Measurements from ENCODE around the gene KDM4B.

GRCh38 chr19:5188548-5189317 lies 219.8 kb downstream of the KDM4B start:
- TF ChIP-seq EP300 (IDR thresholded peaks at IDR 0.05) = no peak
- TF ChIP-seq, protein P1, sequence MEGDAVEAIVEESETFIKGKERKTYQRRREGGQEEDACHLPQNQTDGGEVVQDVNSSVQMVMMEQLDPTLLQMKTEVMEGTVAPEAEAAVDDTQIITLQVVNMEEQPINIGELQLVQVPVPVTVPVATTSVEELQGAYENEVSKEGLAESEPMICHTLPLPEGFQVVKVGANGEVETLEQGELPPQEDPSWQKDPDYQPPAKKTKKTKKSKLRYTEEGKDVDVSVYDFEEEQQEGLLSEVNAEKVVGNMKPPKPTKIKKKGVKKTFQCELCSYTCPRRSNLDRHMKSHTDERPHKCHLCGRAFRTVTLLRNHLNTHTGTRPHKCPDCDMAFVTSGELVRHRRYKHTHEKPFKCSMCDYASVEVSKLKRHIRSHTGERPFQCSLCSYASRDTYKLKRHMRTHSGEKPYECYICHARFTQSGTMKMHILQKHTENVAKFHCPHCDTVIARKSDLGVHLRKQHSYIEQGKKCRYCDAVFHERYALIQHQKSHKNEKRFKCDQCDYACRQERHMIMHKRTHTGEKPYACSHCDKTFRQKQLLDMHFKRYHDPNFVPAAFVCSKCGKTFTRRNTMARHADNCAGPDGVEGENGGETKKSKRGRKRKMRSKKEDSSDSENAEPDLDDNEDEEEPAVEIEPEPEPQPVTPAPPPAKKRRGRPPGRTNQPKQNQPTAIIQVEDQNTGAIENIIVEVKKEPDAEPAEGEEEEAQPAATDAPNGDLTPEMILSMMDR (IDR thresholded peaks at IDR 0.05) = no peak
- no peak for TF ChIP-seq POLR2A (IDR thresholded peaks at IDR 0.05; ENCODE audit: low read depth)
- TF ChIP-seq POLR2AphosphoS5 (IDR thresholded peaks at IDR 0.05) = no peak

All from esophagus muscularis mucosa (tissue), 4 donors.